HepG2 (cell line): ENCODE measurements around the gene SPTSSB.

ENCODE experiments used
- FOXK2 ChIP-seq: fragments of 450-650 bp; IDR thresholded peaks from 2 replicates; pipeline ENCODE4 v1.6.1; 2016
- POLR2AphosphoS5 ChIP-seq: IDR thresholded peaks from 2 replicates; pipeline ENCODE4 v1.6.1; 2012; ENCODE audit warnings: low read depth, low read length
- ZNF143 ChIP-seq: sonication (generic); formaldehyde crosslinking; IDR thresholded peaks from 2 replicates; pipeline ENCODE4 v1.4.0; 2020; ENCODE audit warnings: missing genetic modification reagents

GRCh38 chr3:161358488-161358887, 12.8 kb downstream of the SPTSSB start:
- no peak for TF ChIP-seq POLR2AphosphoS5
- TF ChIP-seq ZNF143 (CRISPR knock-in tag), result no peak
- no peak for TF ChIP-seq FOXK2
